Renal cortical epithelial cell (primary cell): Measurements from ENCODE around the gene RHOV. TPM values are rescaled to one million over a fixed set of nuclear protein-coding genes. Genes with fewer than 3 reads are reported as not detected.

ENCODE experiments used
- total RNA-seq: library from RNA; depleted of rRNA; stranded (reverse); fragments of >200 nt; gene quantifications from 2 replicates; pipeline ENCODE4 v1.2.3, GENCODE V29; 2014

The RHOV gene
- total RNA-seq, 1 donor from 2014 or later = 0.45 TPM

Other genes with a start within 250 kb of the RHOV start
- 0.85 and 5.6 TPM in 2 replicates for gene RAD51, start 179.1 kb downstream of the RHOV start, total RNA-seq
- 17.2 and 27.0 TPM in 2 replicates for gene RMDN3, start 119.0 kb downstream of the RHOV start, total RNA-seq
- gene GCHFR, start 110.2 kb downstream of the RHOV start, total RNA-seq = 5.5 and 11.1 TPM in 2 replicates
- gene C15orf62, start 104.3 kb downstream of the RHOV start, total RNA-seq = 0.50 and 0.69 TPM in 2 replicates
- 24.5 and 30.6 TPM in 2 replicates for gene ZFYVE19, start 67.1 kb downstream of the RHOV start, total RNA-seq
- gene DNAJC17, start 66.8 kb downstream of the RHOV start, total RNA-seq = 16.2 and 24.7 TPM in 2 replicates
- gene PPP1R14D, start 45.5 kb downstream of the RHOV start, total RNA-seq = not detected in 2 replicates
- 144 and 235 TPM in 2 replicates for gene SPINT1, start 30.2 kb downstream of the RHOV start, total RNA-seq
- gene VPS18, start 20.2 kb upstream of the RHOV start, total RNA-seq = 52.7 and 62.3 TPM in 2 replicates
- gene DLL4, start 55.1 kb upstream of the RHOV start, total RNA-seq = 0.15 and 0.17 TPM in 2 replicates
- gene CHAC1, start 79.2 kb upstream of the RHOV start, total RNA-seq = 10.8 and 11.1 TPM in 2 replicates
- 21.2 and 33.9 TPM in 2 replicates for gene INO80, start 242.0 kb upstream of the RHOV start, total RNA-seq